Mesothelial cell of epicardium (in vitro differentiated cells): Measurements from ENCODE around the gene RPTN. TPM values are rescaled to one million over a fixed set of nuclear protein-coding genes. Genes with fewer than 3 reads are reported as not detected.

Experiments
- DNase-seq, 2 experiments: peaks; one replicate each; pipeline ENCODE4 v3.0.0; 2021; ENCODE audit warnings: low spot score in 2 of 2; ENCODE audit not compliant: unreplicated experiment in 2 of 2
- H3K27ac Mint-ChIP-seq: 2 replicates; pipeline ENCODE4 v1.8.0; 2021; ENCODE audit warnings: mixed read lengths
- H3K27me3 Mint-ChIP-seq: 2 replicates; pipeline ENCODE4 v1.8.0; 2021; ENCODE audit warnings: low read depth, mixed read lengths
- H3K36me3 Mint-ChIP-seq: 2 replicates; pipeline ENCODE4 v1.8.0; 2021; ENCODE audit warnings: mixed read lengths
- H3K4me1 Mint-ChIP-seq: 2 replicates; pipeline ENCODE4 v1.8.0; 2021; ENCODE audit warnings: mixed read lengths
- H3K4me3 Mint-ChIP-seq: 2 replicates; pipeline ENCODE4 v1.8.0; 2021; ENCODE audit warnings: mild to moderate bottlenecking, moderate library complexity, mixed read lengths
- H3K9me3 Mint-ChIP-seq: 2 replicates; pipeline ENCODE4 v1.8.0; 2021; ENCODE audit warnings: mixed read lengths
- CTCF ChIP-seq: fragments of 200-600 bp; sonication (generic); IDR thresholded peaks from one replicate; pipeline ENCODE4 v1.5.0; 2021; ENCODE audit warnings: antibody characterized with exemption; ENCODE audit not compliant: unreplicated experiment
- total RNA-seq: library from RNA; stranded (reverse); gene quantifications from 3 replicates; pipeline ENCODE4 v1.2.1, GENCODE V29; 2021

Gene RPTN
- total RNA-seq, 1 donor from 2014 or later, result not detected

- H3K4me3 Mint-ChIP-seq, result no peak overlapping the region
- no peak for TF ChIP-seq CTCF
- H3K27me3 Mint-ChIP-seq, result no peaks in the 10 kb centered on the region
- no peak for DNase-seq
- H3K9me3 Mint-ChIP-seq, result peaks cover 82% of the 10 kb centered on the region
- no peaks in the 10 kb centered on the region for H3K4me1 Mint-ChIP-seq
- no peak overlapping the region for H3K27ac Mint-ChIP-seq
- no peaks in the 10 kb centered on the region for H3K36me3 Mint-ChIP-seq
These were observed 3.9 kb upstream of the RPTN start for GRCh38 chr1:152162792-152163463.

GRCh38 chr1:152160576-152160975 is 1.5 kb upstream of the RPTN start:
- no peaks in the 10 kb centered on the region for H3K27me3 Mint-ChIP-seq

GRCh38 chr1:152153996-152154395 is 5.0 kb downstream of the RPTN start:
- Mint-ChIP-seq H3K9me3 (peaks cover 89% of the 10 kb centered on the region), H3K4me3 (no peak overlapping the region), H3K27me3 (no peaks in the 10 kb centered on the region), H3K27ac (no peak overlapping the region), H3K36me3 (no peaks in the 10 kb centered on the region), H3K4me1 (no peaks in the 10 kb centered on the region)
- no peak for TF ChIP-seq CTCF
- no peak for DNase-seq

More at GRCh38 chr1:152160576-152160975, 1.5 kb upstream of the RPTN start:
- Mint-ChIP-seq H3K27ac (no peak overlapping the region), H3K4me1 (no peaks in the 10 kb centered on the region), H3K36me3 (no peaks in the 10 kb centered on the region), H3K9me3 (peaks cover 79% of the 10 kb centered on the region), H3K4me3 (no peak overlapping the region)
- no peak for TF ChIP-seq CTCF
- DNase-seq, result no peak

GRCh38 chr1:152151646-152152045 is 7.4 kb downstream of the RPTN start:
- no peak for DNase-seq
- no peak for TF ChIP-seq CTCF
- no peak overlapping the region for H3K27ac Mint-ChIP-seq
- no peak overlapping the region for H3K4me3 Mint-ChIP-seq
- H3K4me1 Mint-ChIP-seq, result no peaks in the 10 kb centered on the region
- H3K9me3 Mint-ChIP-seq, result peaks cover 83% of the 10 kb centered on the region
- H3K27me3 Mint-ChIP-seq, result no peaks in the 10 kb centered on the region
- H3K36me3 Mint-ChIP-seq, result peaks cover 3% of the 10 kb centered on the region

- peaks cover 3% of the 10 kb centered on the region for H3K36me3 Mint-ChIP-seq
- TF ChIP-seq CTCF, result no peak
- H3K9me3 Mint-ChIP-seq, result peaks cover 70% of the 10 kb centered on the region
- no peaks in the 10 kb centered on the region for H3K4me1 Mint-ChIP-seq
- DNase-seq, result no peak
- H3K27me3 Mint-ChIP-seq, result no peaks in the 10 kb centered on the region
- H3K4me3 Mint-ChIP-seq, result no peak overlapping the region
- no peak overlapping the region for H3K27ac Mint-ChIP-seq
These were observed 10.0 kb downstream of the RPTN start for GRCh38 chr1:152148981-152149380.
